Ishikawa (cell line): Measurements from ENCODE around the gene CMPK1.

Source experiments
- CEBPB ChIP-seq: IDR thresholded peaks from 2 replicates; pipeline ENCODE4 v1.6.1; 2012
- FOXM1 ChIP-seq: IDR thresholded peaks from 2 replicates; pipeline ENCODE4 v1.6.1; 2012; ENCODE audit warnings: low read depth, borderline replicate concordance
- RAD21 ChIP-seq: IDR thresholded peaks from 2 replicates; pipeline ENCODE4 v1.6.1; 2012; ENCODE audit warnings: low read depth
- TAF1 ChIP-seq: IDR thresholded peaks from 2 replicates; pipeline ENCODE4 v1.6.1; 2012; ENCODE audit warnings: low read depth, mild to moderate bottlenecking
- USF1 ChIP-seq: IDR thresholded peaks from 2 replicates; pipeline ENCODE4 v1.6.1; 2012
- YY1 ChIP-seq: IDR thresholded peaks from 2 replicates; pipeline ENCODE4 v1.6.1; 2012; ENCODE audit warnings: low read depth

GRCh38 chr1:47418122-47418521 lies 84.5 kb downstream of the CMPK1 start:
- TF ChIP-seq CEBPB (no peak), FOXM1 (no peak), USF1 (no peak), TAF1 (no peak), YY1 (no peak), RAD21 (no peak)
